Keratinocyte (primary cell): ENCODE results near the gene LRP1B.

Source experiments
- EZH2 ChIP-seq: IDR thresholded peaks from one replicate; pipeline ENCODE4 v1.6.1; 2012; ENCODE audit warnings: inconsistent platforms, mild to moderate bottlenecking, low read length, moderate library complexity
- TF ChIP-seq, protein P1 (sequence below), 3 experiments: IDR thresholded peaks in 1 of 3; conservative IDR thresholded peaks in 1 of 3; optimal IDR thresholded peaks in 1 of 3; 2 replicates in 2 of 3; 3 replicates in 1 of 3; pipeline versions ENCODE3 to v1.5.1; 2011; ENCODE audit warnings: low read length in 3 of 3, mild to moderate bottlenecking in 3 of 3, moderate library complexity in 2 of 3, control low read depth in 1 of 3, inconsistent platforms in 1 of 3; ENCODE audit not compliant: insufficient read depth in 2 of 3; ENCODE audit errors: extremely low read depth in 1 of 3

GRCh38 chr2:141630407-141630930 is 500.3 kb downstream of the LRP1B start:
- TF ChIP-seq, protein P1, sequence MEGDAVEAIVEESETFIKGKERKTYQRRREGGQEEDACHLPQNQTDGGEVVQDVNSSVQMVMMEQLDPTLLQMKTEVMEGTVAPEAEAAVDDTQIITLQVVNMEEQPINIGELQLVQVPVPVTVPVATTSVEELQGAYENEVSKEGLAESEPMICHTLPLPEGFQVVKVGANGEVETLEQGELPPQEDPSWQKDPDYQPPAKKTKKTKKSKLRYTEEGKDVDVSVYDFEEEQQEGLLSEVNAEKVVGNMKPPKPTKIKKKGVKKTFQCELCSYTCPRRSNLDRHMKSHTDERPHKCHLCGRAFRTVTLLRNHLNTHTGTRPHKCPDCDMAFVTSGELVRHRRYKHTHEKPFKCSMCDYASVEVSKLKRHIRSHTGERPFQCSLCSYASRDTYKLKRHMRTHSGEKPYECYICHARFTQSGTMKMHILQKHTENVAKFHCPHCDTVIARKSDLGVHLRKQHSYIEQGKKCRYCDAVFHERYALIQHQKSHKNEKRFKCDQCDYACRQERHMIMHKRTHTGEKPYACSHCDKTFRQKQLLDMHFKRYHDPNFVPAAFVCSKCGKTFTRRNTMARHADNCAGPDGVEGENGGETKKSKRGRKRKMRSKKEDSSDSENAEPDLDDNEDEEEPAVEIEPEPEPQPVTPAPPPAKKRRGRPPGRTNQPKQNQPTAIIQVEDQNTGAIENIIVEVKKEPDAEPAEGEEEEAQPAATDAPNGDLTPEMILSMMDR (optimal IDR thresholded peaks at IDR 0.05 in 1 of 3, IDR thresholded peaks at IDR 0.05 in 1 of 3, conservative IDR thresholded peaks at IDR 0.05 in 1 of 3; ENCODE audit: extremely low read depth in 1 of 3, insufficient read depth in 2 of 3, low read length in 3 of 3), result no peak
- TF ChIP-seq EZH2, result no peak
